ENCODE measurements around the gene PLEKHG4B. TPM values are rescaled to one million over a fixed set of nuclear protein-coding genes. Genes with fewer than 3 reads are reported as not detected.

Gene PLEKHG4B
- polyA plus RNA-seq, 3 donors, result not detected

DNA sequence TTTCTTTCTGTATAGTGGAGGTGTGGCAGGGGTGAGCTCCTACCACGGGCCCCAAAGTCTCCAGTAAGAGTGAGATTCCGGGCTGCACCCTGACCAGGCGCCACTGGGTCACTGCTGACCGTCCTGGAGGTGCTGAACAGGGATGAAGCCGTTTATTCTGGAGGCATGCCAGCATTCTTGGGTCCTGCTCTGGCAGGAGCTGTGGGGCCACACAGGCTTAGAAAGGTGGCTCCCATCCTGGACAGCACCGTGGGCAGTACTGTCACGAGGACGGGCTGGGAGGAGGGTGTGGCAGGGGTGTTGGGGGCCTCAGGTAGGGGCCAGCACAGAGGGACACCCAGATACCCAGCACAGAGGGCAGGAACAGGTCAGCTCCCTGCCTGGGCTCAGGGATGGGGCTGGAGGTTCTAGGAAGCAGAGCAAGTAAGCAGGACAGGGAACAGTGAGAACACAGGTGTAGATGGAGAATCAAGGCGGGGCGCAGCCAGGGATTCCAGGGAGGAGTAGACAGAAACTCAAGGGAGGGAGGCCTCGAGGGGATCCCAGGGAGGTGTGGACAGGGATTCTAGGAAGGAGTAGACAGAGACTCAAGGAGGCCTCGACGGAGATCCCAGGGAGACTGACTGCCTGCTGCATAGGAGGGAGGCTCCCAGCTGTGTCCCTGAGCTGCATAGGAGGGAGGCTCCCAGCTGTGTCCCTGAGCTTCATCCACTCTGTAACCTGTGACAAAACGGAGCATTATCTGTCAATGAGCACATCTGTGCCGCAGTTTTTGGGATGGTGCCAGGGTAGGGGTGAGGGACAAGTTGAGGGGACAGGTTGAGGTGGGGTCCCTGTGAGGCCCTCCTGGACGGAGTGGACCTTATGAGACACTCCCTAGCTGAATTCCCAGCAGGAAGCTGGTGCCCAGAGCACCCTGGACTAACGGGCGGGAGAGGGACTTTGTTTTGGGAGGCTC, 1.1 kb upstream of the PLEKHG4B start:
- Mint-ChIP-seq H3K9me3 (peaks cover 0 to 8% (median 0%) of the 10 kb centered on the region in 7 donors), H3K27me3 (ENCODE audit: low read depth in 3 of 3) (peaks cover 35 to 47% (median 37%) of the 10 kb centered on the region in 3 donors), H3K36me3 (no peaks in the 10 kb centered on the region), H3K4me1 (peaks cover 5% of the 10 kb centered on the region), H3K4me3 (peak overlapping the region; percentile 31 to 80), H3K27ac (no peak overlapping the region)
- Histone ChIP-seq H3K9ac (ENCODE audit: insufficient read depth, low read length, poor library complexity, severe bottlenecking) (no peak overlapping the region), H3K4me1 (ENCODE audit: control insufficient read depth in 1 of 2, insufficient read depth in 2 of 2, low read length in 2 of 2) (no peaks in the 10 kb centered on the region), H4K20me1 (ENCODE audit: insufficient read depth, low read length) (no peaks in the 10 kb centered on the region), H3K79me2 (ENCODE audit: insufficient read depth, low read length) (no peaks in the 10 kb centered on the region), H3K4me3 (replicated peaks in 1 of 3; ENCODE audit: low read depth in 2 of 3, low read length in 3 of 3) (no peak overlapping the region), H3K36me3 (replicated peaks in 1 of 2; ENCODE audit: control insufficient read depth in 1 of 2, insufficient read depth in 2 of 2, low read length in 2 of 2) (no peaks in the 10 kb centered on the region), H3K27me3 (ENCODE audit: control insufficient read depth in 2 of 2, insufficient read depth in 2 of 2, low read length in 2 of 2) (peaks cover 12 to 33% of the 10 kb centered on the region in 2 donors), H2AFZ (ENCODE audit: insufficient read depth, low read depth, low read length, poor library complexity, severe bottlenecking) (no peak overlapping the region), H3K27ac (ENCODE audit: low read depth in 1 of 2, low read length in 2 of 2) (no peak overlapping the region), H3K4me2 (replicated peaks; ENCODE audit: extremely low read depth, low read length, poor library complexity, severe bottlenecking) (no peak overlapping the region), H3K9me3 (replicated peaks in 1 of 2; ENCODE audit: control insufficient read depth in 1 of 2, insufficient read depth in 1 of 2, low read length in 2 of 2) (no peaks in the 10 kb centered on the region)
- no peak for DNase-seq
- 91% methylated on average over 18 of the region's 18 CpGs for WGBS (ENCODE audit: insufficient coverage)
- intact Hi-C loops (cut with micrococcal nuclease), result no loop called here
- TF ChIP-seq, protein P1, sequence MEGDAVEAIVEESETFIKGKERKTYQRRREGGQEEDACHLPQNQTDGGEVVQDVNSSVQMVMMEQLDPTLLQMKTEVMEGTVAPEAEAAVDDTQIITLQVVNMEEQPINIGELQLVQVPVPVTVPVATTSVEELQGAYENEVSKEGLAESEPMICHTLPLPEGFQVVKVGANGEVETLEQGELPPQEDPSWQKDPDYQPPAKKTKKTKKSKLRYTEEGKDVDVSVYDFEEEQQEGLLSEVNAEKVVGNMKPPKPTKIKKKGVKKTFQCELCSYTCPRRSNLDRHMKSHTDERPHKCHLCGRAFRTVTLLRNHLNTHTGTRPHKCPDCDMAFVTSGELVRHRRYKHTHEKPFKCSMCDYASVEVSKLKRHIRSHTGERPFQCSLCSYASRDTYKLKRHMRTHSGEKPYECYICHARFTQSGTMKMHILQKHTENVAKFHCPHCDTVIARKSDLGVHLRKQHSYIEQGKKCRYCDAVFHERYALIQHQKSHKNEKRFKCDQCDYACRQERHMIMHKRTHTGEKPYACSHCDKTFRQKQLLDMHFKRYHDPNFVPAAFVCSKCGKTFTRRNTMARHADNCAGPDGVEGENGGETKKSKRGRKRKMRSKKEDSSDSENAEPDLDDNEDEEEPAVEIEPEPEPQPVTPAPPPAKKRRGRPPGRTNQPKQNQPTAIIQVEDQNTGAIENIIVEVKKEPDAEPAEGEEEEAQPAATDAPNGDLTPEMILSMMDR (IDR thresholded peaks at IDR 0.05), result no peak

DNA sequence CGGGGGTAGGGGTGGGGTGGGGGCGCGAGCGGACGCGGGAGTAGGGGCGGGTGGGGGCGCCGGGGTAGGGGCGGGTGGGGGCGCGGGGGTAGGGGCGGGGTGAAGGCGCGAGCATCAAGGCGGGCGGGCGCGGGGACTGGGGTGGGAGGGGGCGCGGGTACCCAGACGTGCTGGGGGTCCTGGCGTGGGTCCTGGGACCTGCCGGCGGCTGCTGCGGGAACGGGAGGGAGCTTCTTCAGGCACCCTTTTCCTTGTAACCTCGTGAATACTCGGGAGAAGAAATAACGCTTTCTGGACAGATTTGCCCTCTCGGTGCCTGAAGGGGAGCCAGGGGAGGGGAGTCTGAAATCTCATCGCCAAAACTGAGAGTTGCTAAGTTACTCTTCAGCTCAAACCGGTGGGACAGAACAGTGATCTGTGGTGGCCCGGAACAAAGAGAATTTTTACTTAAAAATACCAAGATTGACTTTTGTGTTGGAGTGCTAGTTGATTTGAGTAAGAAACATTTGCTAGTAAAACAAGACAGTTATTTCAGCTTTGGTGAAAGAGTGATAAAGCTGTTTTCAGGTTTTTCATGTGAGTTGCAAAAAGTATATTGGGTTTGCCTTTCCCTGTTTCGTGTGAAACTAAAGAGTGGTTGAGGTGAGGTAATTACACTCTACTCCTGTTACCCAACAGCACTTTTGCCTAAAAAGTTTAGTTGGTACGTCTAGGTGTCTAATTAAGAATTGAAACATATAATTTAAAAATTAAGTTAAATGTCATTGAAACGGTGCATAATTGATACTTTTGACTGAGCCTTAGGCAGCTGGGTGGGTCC, 643 bp downstream of the PLEKHG4B start:
- no peaks in the 10 kb centered on the region for H3K4me1 ChIP-seq (ENCODE audit: control insufficient read depth in 1 of 2, insufficient read depth in 2 of 2, low read length in 2 of 2)
- intact Hi-C loops (cut with micrococcal nuclease), result no loop called here
- peaks cover 5% of the 10 kb centered on the region for H3K4me1 Mint-ChIP-seq
- no peak overlapping the region for H3K4me3 ChIP-seq (replicated peaks in 1 of 3; ENCODE audit: low read depth in 2 of 3, low read length in 3 of 3)
- H2AFZ ChIP-seq (ENCODE audit: insufficient read depth, low read depth, low read length, poor library complexity, severe bottlenecking), result peak overlapping the region; percentile 35
- H3K4me2 ChIP-seq (replicated peaks; ENCODE audit: extremely low read depth, low read length, poor library complexity, severe bottlenecking), result no peak overlapping the region
- no peak overlapping the region for H3K9ac ChIP-seq (ENCODE audit: insufficient read depth, low read length, poor library complexity, severe bottlenecking)
- WGBS (ENCODE audit: insufficient coverage), result 14% methylated on average over 12 of the region's 37 CpGs
- no peaks in the 10 kb centered on the region for H4K20me1 ChIP-seq (ENCODE audit: insufficient read depth, low read length)
- H3K36me3 Mint-ChIP-seq, result no peaks in the 10 kb centered on the region
- peak overlapping the region in 1 of 2 donors; percentile 59 for H3K4me3 Mint-ChIP-seq
- H3K27me3 Mint-ChIP-seq (ENCODE audit: low read depth in 3 of 3), result peaks cover 33 to 51% (median 37%) of the 10 kb centered on the region in 3 donors
- no peak overlapping the region for H3K27ac Mint-ChIP-seq
- H3K27me3 ChIP-seq (ENCODE audit: control insufficient read depth in 2 of 2, insufficient read depth in 2 of 2, low read length in 2 of 2), result peaks cover 12 to 33% of the 10 kb centered on the region in 2 donors
- H3K36me3 ChIP-seq (replicated peaks in 1 of 2; ENCODE audit: control insufficient read depth in 1 of 2, insufficient read depth in 2 of 2, low read length in 2 of 2), result no peaks in the 10 kb centered on the region
- DNase-seq, result no peak
- TF ChIP-seq, protein P1 (IDR thresholded peaks at IDR 0.05), result no peak
- no peaks in the 10 kb centered on the region for H3K79me2 ChIP-seq (ENCODE audit: insufficient read depth, low read length)
- peaks cover 0 to 8% (median 0%) of the 10 kb centered on the region in 7 donors for H3K9me3 Mint-ChIP-seq
- no peaks in the 10 kb centered on the region for H3K9me3 ChIP-seq (replicated peaks in 1 of 2; ENCODE audit: control insufficient read depth in 1 of 2, insufficient read depth in 1 of 2, low read length in 2 of 2)
- no peak overlapping the region for H3K27ac ChIP-seq (ENCODE audit: low read depth in 1 of 2, low read length in 2 of 2)

Data from CD14-positive monocyte (primary cell).